Inflammatory macrophage (primary cell): ENCODE data around the gene TCF15.

Experiments used
- DNase-seq, 2 donors: peaks; one replicate each; pipeline ENCODE4 v3.0.0-alpha.2; 2020 to 2022
- total RNA-seq, 18 experiments: gene quantifications; one replicate each; lab custom pipeline; 2026; ENCODE audit warnings: mixed read lengths in 6 of 18, inconsistent platforms in 2 of 18; lab: John Stamatoyannopoulos, UW

The TCF15 gene, protein sequence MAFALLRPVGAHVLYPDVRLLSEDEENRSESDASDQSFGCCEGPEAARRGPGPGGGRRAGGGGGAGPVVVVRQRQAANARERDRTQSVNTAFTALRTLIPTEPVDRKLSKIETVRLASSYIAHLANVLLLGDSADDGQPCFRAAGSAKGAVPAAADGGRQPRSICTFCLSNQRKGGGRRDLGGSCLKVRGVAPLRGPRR
- 0 to 0.08 (median 0) reads per million in 18 experiments for total RNA-seq

DNA sequence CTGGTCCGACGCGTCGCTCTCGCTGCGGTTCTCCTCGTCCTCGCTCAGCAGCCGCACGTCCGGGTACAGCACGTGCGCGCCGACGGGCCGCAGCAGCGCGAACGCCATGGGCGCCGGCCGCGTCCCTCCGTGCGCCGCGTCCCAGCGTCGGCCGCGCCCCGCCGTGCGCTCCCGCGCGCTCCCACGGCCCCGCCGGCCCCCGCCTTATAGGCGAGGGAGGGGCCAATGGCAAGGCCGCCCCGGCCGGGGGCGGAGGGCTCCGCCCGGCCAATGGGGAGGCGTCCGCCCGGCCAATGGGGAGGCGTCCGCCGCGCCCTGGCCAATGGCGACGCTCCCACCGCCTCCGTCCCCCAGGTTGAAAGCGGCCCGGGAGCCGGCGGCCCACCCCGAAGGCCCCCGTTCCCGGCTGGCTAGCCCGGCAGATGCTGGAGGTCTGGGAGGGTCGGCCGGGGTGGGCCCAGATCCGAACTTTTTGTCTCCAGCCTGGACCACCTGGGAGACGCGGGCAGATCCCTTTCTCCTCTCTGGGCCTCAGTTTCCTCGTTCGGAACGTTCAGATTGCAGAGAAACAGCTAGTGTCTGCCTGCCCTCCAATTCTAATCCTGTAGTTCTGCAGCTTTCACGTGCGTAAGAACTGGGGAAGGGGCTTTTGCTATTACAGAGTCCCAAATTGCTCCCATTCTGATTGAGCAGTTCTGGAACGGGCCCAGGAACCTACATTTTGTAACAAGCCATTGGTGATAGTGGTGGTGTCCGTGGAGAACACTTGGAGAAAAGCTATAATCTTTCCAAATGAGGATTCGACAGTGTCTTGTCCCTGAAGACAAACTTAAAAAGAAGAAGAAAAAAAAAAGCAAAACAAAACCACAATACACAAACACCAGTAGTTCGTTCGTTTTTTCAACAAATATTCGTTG is at the start of gene TCF15:
TSS of gene TCF15 (minus strand) at position 180 of the 917 bp plus-strand sequence. CDS start at position 108, 72 bp downstream.
- peak in 1 of 2 donors; percentile 53 for DNase-seq

DNA sequence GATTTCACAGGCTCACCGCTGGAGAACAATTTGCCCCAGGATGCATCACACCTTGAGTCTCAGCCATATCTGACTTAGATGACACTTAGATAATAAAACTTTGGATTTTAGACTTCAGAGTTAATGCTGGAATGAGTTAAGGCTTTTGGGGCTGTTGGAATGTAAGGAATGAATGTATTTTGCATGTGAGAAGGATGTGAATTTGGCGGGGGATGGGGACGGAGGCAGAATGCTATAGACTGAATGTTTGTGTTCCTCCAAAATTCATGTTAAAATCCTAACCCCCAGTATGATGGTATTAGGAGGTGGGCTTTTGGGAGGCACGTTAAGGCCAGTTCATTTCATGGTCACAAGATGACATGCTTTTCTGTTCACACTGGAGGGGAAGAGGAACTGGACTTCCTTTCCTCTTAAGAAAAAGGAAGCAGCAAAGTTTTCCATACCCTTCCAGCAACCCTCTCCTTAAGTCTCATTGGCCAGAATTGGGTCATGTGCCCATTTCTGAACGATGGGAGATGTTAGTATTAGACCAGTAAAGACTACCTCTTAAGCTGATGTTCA is 48.7 kb upstream of the TCF15 start:
- DNase-seq, result peak; percentile 68 to 71

DNA sequence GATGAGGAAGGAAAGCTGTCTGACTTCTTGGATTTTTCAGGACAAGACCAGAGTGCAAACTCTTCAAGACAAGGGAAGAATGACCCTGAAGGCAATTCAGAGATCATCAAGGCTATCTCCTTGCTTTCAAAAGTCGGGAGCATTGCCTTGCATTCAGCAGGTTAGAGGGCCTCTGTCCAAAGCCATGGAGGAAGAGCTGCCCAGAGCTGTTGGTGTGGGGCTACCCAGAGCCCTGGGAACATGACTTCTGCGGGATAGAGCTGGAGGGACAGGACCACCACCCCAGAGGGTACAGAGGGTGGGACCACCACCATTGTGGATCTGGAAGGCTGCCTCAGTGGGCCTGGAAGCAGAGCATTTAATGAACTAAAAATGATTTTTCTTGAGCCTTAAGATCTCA is 48.1 kb upstream of the TCF15 start:
- no peak for DNase-seq

DNA sequence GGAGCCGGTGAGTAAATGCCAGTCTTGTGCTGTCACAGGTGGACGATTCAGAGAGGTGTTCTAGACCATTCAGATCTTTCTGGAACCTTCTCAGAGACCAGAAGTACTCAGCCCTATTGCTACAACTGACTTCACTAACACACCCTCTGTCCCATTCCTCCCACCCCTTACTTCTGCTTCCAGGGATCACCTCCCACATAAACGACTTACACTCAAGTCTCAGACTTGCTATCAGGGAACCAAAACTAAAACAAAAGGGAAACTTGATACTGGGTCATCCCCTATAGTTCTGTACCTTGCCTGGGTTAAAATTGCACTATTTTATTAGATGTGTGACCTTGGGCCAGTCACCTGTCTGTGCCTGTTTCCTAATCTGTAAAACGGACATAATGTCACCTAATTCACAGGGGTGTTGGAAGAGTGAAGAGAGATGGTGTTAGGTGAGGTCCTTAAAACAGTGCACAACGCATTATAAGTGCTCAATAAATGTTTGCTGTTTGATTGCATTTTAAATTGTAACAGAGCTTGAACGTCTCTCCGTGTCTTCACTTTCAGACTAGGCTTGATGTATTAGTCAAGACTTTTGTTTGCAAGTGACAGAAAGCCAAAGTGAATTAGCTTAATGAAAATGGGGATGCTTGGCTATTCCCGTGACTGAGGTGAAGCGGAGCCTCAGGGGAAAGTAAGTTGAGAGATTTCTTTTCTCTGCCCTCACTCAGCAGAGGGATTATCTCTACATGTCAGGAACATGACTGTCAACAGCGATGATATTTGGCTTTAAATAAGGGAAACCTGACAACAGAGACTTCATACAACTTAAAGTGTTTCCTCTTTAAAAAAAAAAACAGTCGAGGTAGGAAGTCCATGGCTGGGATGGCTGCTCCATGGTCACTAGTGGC is 45.9 kb upstream of the TCF15 start:
- DNase-seq, result peak; percentile 80 to 85

DNA sequence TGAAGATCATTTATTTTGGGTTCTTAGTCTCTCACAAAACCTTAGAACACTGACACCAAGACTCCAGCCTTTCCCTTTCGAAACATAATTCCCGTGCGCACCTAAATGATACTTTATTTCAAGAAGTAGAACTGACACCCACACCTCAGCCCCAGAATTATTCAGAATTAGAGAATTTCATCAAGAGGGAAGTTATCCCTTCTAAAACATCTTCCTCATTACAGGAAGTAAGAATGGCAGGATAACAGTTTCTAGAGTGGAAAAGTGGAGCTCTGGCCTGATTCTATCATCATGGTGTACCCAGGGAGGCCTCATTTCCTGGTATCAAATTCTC is 44.3 kb upstream of the TCF15 start:
- DNase-seq, result peak; percentile 49 to 64

DNA sequence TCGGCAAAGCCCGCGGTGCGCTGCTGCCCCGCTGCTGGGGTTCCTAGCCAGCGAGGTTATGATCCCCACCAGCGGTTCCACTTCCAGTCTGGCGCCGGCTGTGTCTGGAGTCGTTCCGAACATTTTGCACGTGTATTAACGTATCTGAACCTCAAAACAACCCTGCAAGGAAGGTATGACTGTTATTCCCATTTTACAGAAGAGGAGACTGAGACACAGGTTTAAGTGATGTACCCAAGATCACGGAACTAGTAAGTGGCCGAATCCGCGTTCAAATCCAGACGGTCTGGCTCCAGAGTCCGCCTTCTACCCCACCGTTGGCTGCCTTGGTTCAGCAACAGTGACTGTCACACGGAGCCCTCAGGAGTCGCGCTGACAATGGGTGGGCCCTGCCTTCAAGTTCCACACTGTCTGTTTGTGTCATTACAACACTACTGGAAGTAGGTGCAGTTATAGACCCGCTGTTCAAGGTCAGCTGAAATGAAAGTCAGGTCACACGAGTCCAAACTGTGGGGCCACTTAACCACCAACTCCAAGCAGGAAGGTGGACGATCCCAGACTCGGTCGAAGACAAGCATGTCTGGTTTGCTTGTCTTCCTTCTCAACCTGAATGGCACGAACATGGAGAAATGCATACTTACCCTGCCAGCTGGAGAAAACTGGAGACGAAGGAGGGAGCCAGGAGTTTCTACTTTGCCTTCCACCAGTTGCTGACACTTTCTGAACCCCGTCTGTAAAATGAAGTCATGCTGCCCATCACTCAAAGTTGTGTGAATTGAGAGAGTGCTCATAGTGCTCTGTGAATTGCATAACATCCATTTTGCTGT is 43.7 kb upstream of the TCF15 start:
- DNase-seq, result peak in 1 of 2 donors; percentile 37

DNA sequence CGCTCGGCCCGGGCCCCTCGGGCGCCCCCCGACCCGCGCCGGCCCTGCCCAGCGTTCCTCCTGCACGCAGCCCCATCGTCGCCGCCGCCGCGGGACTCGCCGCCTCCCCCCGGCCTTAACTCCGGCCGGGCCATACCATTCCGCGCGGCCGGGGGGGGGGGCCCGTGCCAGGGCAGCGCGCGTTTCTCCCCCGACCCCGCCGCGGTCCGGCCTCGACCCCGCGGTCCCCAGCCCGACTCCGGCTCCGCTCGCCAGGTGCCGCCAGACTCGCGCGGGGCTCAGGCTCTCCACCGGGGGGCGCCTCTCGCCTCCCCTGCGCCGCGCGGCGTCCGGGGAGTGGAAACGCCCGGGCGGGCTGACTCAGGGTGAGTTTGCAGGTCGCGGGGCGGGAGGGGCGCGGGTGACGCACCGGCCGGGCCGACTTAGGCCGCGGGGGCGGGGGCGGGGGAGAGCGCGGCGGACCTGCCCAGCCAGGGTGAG is 43.0 kb upstream of the TCF15 start, which contains the start of gene SRXN1:
TSS of gene SRXN1 (minus strand) at position 91 of the 480 bp plus-strand sequence. CDS start at position 76, 15 bp downstream.
- DNase-seq, result peak; percentile 83 to 93

DNA sequence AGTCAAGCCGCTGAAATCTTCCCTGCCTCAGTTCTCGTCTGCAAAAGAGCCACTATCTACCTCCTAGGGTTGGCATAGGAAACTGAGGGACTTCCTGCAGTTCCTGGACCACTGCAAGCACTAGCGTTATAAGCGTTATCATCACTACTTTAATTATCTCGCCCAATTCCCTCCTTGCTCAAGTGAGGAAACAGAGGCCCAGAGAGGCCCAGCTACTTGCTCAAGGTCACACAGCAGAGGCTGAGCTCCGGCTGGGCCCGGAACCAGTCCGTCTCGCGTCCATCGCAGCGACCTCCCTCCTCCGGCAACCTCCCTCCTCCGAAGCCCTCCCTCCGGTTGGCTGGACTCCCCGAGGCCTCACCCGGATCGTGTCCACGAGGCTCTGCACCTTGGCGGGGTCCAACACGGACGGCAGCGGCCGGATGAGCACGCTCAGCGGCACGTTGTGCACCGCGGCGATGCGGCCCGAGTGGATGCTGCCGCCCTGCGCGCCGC is 42.6 kb upstream of the TCF15 start:
- DNase-seq, result no peak

DNA sequence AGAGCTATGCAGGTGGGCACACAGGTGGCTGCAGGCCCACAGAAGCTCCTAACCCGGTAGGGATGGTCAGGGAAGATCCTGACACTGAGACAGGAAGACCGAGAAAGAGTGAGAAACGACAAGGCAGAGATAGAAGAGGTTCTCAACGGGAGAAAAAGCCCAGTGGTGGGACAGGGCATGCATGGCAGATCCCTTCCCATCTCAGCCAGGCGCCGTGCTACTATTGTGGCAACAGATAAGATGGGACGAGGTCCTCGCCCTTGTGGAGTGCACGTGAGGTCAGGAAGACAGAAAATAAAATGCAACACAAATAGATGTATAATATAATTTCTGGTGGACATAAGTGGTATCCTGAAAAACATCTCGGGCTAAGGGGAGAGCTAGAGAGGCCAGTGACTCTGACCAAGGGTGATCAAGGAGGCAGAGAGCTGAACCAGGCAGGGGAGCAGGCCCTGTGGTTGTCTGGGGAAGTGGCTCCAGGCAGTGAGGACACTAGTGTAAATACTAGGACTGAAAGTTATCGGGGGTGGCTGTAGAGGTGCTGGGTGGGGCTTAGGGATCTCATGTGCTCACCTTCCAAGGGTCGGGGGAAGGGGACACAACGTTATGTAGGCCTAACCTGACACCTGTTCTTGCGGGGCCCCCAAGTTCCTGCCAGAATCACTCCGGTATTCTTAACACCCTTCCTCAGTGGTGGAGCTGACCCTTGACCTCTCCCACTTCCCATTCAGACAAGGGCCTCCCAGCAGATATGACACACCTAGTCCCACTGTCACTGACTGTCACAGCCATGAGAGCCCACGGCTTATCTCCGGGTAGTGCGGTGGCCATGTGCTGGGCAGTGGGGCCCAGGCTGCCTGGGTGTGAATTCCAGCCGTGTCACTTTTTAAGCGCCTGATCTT is 41.9 kb upstream of the TCF15 start:
- peak in 1 of 2 donors; percentile 41 for DNase-seq

DNA sequence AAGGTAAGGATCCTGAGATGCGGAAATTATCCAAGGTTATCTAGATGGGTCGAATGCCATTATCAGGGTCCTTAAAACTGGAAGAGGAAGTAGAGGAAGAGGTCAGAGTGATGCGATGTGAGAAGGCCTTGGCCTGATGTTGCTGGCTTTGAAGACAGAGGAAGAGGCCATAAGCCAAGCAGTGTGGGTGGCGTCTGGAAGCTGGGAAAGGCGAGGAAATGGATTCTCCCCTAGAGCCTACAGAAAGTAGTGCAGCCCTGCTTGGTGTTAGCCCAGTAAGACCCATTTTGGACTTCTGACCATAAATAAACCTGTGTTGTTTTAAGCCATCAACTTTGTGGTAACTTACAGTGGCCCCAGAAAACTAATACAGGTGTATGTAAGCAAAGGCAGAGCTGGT is 40.8 kb upstream of the TCF15 start:
- DNase-seq, result peak; percentile 29 to 50

DNA sequence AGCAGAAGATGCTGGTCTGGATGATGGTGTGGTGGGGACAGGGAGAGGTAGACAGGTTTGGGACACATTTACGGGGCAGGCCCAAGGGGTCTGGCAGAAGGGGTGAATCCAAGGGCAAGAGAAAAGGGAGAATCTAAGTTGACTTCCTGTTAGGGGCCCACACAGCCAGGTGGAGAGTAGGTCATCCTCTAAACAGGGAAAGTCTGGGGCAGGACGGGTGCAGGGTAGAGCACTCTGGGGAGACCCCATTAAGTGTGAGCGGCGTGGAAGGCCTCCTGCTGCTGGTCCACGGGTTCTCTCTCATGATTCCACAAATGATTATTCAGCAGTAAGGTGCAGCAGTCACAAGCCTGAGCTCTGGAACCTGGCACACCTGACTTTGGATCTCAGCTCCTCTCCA is 40.2 kb upstream of the TCF15 start:
- DNase-seq, result no peak

DNA sequence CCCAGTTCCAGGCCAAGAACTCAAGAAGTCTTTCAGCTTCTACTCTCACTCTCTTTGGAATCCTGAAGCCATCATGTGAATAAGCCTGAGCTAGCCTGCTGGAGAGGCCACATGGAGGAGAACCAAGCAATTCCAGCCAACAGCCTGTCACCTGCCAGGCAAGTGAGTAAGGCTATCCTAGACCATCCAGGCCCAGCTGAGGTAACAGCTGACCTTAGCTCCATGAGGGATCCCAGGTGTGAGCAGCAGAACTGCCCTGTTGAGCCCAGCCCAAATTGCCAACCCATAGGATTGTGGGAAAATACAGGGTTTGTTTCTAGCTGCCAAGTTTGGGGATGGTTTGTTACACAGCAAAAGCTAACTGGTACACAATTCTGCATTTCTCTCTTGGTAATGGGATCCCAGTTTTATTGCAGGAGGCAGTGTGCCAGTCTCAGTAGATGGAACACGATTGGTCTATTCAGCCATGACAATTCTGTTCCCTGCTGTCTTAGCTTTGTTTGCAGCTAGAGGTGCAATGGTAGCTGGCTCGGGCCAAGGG is 37.4 kb upstream of the TCF15 start:
- no peak for DNase-seq

DNA sequence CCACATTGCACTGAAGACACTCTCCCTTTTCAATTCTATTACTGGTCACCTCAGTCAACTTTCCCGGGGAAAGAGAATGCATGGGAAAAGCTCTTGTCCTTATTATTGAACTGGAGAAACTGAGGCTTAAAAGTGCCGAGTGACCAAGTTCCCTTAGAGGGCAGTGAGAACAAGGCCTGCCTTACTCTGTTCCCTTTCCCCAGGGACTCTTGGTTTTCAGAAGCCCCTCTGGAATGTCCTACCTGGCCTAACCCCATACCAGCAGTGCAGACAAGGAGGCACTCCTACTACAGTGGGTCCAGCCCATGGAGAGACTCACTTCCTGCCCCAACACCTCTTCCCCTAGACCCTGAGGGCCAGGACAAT is 36.7 kb upstream of the TCF15 start:
- DNase-seq, result no peak

DNA sequence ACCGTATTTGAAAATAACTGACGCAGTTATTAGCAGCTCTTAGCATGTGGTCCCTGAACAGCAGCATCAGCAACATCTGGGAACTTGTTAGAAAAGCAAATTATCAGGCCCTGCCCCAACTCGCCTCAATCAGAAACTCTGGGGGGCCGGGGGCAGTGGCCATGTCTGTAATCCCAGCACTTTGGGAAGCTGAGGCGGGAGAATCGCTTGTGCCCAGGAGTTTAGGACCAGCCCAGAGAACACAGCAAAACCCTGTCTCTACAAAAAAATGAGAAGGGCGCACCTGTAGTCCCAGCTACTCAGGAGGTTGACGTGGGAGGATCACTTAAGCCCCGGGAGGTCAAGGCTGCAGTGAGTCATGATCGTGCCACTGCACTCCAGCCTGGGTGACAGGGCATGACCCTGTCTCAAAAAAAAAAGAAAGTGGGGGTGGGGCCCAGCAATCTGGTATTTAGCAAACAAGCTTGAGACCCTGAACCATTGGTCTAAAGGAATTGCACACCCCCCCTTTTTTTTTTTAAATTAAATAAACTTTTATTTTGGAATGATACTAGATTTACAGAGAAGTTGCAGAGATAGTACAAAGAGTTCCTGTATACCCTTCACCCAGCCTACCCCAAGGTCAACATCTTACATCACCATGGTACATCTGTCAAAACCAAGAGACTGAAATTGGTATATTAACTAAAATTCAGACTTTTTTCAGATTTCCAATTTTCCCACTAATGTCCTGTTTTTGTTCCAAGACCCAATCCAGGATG is 36.2 kb upstream of the TCF15 start:
- DNase-seq, result no peak

DNA sequence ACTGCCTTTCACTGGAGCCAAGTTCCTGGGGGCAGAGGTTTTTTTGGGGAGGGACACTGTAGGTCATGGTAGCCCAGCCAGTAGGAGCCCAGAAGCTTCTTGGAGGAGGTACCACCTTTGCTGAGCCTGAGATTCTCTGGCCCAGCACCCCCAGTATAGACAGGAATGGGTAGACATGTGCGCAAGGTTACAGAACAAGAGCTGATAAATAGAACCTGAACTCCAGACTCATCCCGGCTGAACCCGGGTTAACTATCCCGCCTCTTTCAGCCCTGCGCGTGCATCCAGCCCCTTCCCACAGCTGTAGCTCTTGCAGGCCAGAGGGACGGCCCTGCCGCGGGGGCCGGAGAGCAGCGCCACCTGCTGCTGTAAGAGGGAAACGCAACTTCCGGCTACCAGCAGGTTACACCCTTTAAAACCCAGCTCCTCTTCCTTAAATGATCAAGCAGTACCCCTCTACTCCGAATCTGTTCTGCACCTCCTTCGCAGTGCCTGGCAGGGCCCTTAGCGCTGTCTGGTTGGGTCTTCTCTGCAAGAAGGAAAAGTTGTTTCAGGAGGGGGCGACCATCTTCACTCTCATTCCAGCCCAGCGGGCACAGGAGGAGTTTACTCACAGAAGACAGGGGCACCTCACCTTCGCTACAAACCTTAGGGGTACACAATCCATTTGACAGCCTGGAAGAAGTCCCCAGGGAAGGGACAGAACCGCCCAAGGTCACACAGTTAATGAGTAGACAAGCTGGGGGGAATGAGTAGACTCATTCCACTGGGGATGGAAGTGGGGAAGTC is 35.4 kb upstream of the TCF15 start:
- DNase-seq, result peak; percentile 74 to 75

DNA sequence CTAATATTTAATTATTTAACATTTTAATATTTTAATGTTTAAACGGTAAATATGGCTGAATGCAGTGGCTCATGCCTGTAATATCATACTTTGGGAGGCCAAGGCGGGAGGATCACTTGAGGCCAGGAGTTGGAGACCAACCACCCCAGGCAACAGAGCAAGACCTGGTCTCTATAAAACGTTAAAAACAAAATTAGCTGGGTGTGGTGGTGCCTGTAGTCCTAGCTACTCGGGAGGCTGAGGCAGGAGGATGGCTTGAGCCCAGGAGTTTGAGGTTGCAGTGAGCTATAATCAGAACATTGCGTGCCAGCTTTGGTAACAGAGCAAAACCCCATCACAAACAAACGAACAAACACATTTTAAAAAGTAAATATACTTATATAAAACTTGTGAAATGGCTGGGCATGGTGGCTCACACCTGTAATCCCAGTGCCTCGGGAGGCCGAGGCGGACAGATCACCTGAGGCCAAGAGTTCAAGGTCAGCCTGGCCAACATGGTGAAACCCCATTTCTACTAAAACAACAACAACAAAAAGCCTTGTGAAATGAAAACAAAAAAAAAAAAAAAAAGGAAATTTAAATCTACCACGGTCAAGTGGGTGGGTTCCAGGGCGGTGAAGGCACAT is 34.7 kb upstream of the TCF15 start:
- DNase-seq, result no peak

DNA sequence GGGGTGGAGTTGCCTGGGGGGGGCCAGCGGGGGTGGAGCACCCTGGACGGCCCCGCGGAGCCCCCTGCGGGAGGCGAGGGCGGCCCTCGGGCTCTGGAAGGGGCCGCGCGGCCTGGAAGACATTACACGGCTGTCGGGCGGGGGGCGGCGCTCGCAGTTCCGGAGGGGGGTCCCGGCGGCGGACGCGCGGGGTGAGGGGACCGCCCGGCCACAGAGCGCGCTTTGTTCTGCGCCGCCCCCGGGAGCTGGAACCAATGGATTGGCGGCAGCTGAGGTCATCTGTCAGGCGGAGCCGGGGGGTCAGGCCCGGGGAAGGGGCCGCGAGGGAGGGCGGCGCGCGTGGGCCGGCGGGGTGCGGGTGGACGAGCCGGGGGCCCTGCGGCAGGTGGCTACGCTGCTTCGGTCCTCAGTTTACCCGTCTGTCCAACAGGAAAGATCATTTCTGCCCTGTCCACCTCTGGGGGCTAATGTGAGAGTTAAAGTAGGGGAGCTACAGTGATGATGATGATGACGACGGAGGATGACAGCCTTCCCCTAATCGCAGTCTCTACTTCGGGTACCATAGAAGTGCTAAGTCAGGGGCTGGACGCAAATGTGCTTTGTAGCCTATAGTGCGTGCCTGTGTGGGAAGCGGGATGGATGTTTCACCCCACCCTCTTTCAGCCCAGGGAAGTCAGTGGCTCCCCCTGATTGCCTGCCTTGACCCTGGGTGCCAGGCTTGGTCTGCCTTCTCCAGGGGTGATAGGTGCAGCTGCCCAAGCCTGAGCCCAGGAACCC is 32.5 kb upstream of the TCF15 start:
- DNase-seq, result peak in 1 of 2 donors; percentile 6
